ENCODE measurements around the gene POLR2J. TPM values are rescaled to one million over a fixed set of nuclear protein-coding genes. Genes with fewer than 3 reads are reported as not detected.

Gene POLR2J
- polyA plus RNA-seq, 1 donor (not counting 4 experiments of a cell fraction or from before 2014, with no cell fraction given), result 65.0 TPM

GRCh38 chr7:102450242-102450641, 28.5 kb downstream of the POLR2J start:
- Histone ChIP-seq H2AFZ (ENCODE audit: control insufficient read depth, low read length) (no peak overlapping the region), H3K4me2 (ENCODE audit: control insufficient read depth, extremely low read depth, insufficient read depth, low read depth, low read length) (no peak overlapping the region), H3K36me3 (ENCODE audit: control insufficient read depth in 2 of 2, extremely low read depth in 1 of 2, insufficient read depth in 2 of 2, low read length in 2 of 2) (no peaks in the 10 kb centered on the region), H3K9me3 (ENCODE audit: control insufficient read depth, low read depth, low read length) (no peaks in the 10 kb centered on the region), H3K4me3 (ENCODE audit: control insufficient read depth in 2 of 3, extremely low read depth in 1 of 3, insufficient read depth in 2 of 3, low read depth in 1 of 3, low read length in 3 of 3) (no peak overlapping the region), H3K9ac (ENCODE audit: control insufficient read depth, extremely low read depth, insufficient read depth, low read length) (no peak overlapping the region), H3K79me2 (ENCODE audit: control insufficient read depth, insufficient read depth, low read length) (no peaks in the 10 kb centered on the region), H3K4me1 (ENCODE audit: control insufficient read depth, extremely low read depth, insufficient read depth, low read length) (peaks cover 10% of the 10 kb centered on the region), H3K9me1 (ENCODE audit: control insufficient read depth, extremely low read depth, insufficient read depth, low read length) (no peaks in the 10 kb centered on the region), H3K27me3 (ENCODE audit: control insufficient read depth, extremely low read depth, insufficient read depth, low read length) (no peaks in the 10 kb centered on the region), H4K20me1 (ENCODE audit: control insufficient read depth, extremely low read depth, insufficient read depth, low read length) (no peaks in the 10 kb centered on the region), H3K27ac (ENCODE audit: control insufficient read depth, insufficient read depth, low read length) (no peak overlapping the region)
- FAIRE-seq (no peak), DNase-seq (ENCODE audit: low read depth, low spot score) (no peak)
- dilution Hi-C loops (cut with MboI; ENCODE audit: extremely low pct_ligation_motif_present, low sequenced_read_pairs), result no loop called here
- no peak for TF ChIP-seq EZH2 (IDR thresholded peaks at IDR 0.05; ENCODE audit: low read length)
- TF ChIP-seq CTCF (optimal IDR thresholded peaks at IDR 0.05 in 1 of 3, IDR thresholded peaks at IDR 0.05 in 1 of 3, conservative IDR thresholded peaks at IDR 0.05 in 1 of 3; ENCODE audit: extremely low read depth in 1 of 3, insufficient read depth in 2 of 3, low read length in 3 of 3), result peak in 1 of 3 experiments; percentile 48

- Histone ChIP-seq H3K9me1 (ENCODE audit: control insufficient read depth, extremely low read depth, insufficient read depth, low read length) (no peaks in the 10 kb centered on the region), H2AFZ (ENCODE audit: control insufficient read depth, low read length) (no peak overlapping the region), H3K79me2 (ENCODE audit: control insufficient read depth, insufficient read depth, low read length) (no peaks in the 10 kb centered on the region), H3K27ac (ENCODE audit: control insufficient read depth, insufficient read depth, low read length) (no peak overlapping the region), H3K36me3 (ENCODE audit: control insufficient read depth in 2 of 2, extremely low read depth in 1 of 2, insufficient read depth in 2 of 2, low read length in 2 of 2) (no peaks in the 10 kb centered on the region), H3K27me3 (ENCODE audit: control insufficient read depth, extremely low read depth, insufficient read depth, low read length) (no peaks in the 10 kb centered on the region), H3K9me3 (ENCODE audit: control insufficient read depth, low read depth, low read length) (no peaks in the 10 kb centered on the region), H3K4me2 (ENCODE audit: control insufficient read depth, extremely low read depth, insufficient read depth, low read depth, low read length) (no peak overlapping the region), H4K20me1 (ENCODE audit: control insufficient read depth, extremely low read depth, insufficient read depth, low read length) (no peaks in the 10 kb centered on the region), H3K4me1 (ENCODE audit: control insufficient read depth, extremely low read depth, insufficient read depth, low read length) (peaks cover 10% of the 10 kb centered on the region), H3K9ac (ENCODE audit: control insufficient read depth, extremely low read depth, insufficient read depth, low read length) (no peak overlapping the region), H3K4me3 (ENCODE audit: control insufficient read depth in 2 of 3, extremely low read depth in 1 of 3, insufficient read depth in 2 of 3, low read depth in 1 of 3, low read length in 3 of 3) (no peak overlapping the region)
- DNase-seq (ENCODE audit: low read depth, low spot score), result no peak
- TF ChIP-seq EZH2 (IDR thresholded peaks at IDR 0.05; ENCODE audit: low read length) (no peak), CTCF (optimal IDR thresholded peaks at IDR 0.05 in 1 of 3, IDR thresholded peaks at IDR 0.05 in 1 of 3, conservative IDR thresholded peaks at IDR 0.05 in 1 of 3; ENCODE audit: extremely low read depth in 1 of 3, insufficient read depth in 2 of 3, low read length in 3 of 3) (no peak)
- dilution Hi-C loops (cut with MboI; ENCODE audit: extremely low pct_ligation_motif_present, low sequenced_read_pairs), result no loop called here
- no peak for FAIRE-seq
These were observed 29.6 kb downstream of the POLR2J start for GRCh38 chr7:102449136-102449535.
